ENCODE measurements around the gene TLK1. TPM values are rescaled to one million over a fixed set of nuclear protein-coding genes. Genes with fewer than 3 reads are reported as not detected.

TLK1 gene
- total and polyA plus RNA-seq, 2 donors (not counting 3 experiments of a cell fraction or from before 2014, with no cell fraction given): 5.8 to 62.7 TPM

GRCh38 chr2:171176516-171176915, 15.8 kb upstream of the TLK1 start:
- ChIA-PET POLR2A (no interaction called here), CTCF (no interaction called here)
- intact Hi-C loops (cut with micrococcal nuclease) (no loop called here), dilution Hi-C loops (cut with MboI; ENCODE audit: extremely low pct_ligation_motif_present, low sequenced_read_pairs) (no loop called here)
- DNase-seq (ENCODE audit: low read depth, low spot score): no peak
- no peaks in the 10 kb centered on the region for H3K36me3 ChIP-seq (ENCODE audit: control insufficient read depth in 2 of 2, extremely low read depth in 1 of 2, insufficient read depth in 2 of 2, low read length in 2 of 2)
- no peaks in the 10 kb centered on the region for H4K20me1 ChIP-seq (replicated peaks; ENCODE audit: control insufficient read depth, extremely low read depth, insufficient read depth, low read length)
- BruUV-seq (replicated peaks): no TSS peak
- H2AFZ ChIP-seq (ENCODE audit: low read depth, low read length): no peak overlapping the region
- no peak overlapping the region for H3K9ac ChIP-seq (replicated peaks; ENCODE audit: extremely low read depth, insufficient read depth, low read length)
- no peaks in the 10 kb centered on the region for H3K4me1 ChIP-seq (ENCODE audit: control insufficient read depth, extremely low read depth, insufficient read depth, low read length)
- no peak overlapping the region for H3K4me3 ChIP-seq (replicated peaks in 1 of 3; ENCODE audit: insufficient read depth in 1 of 3, low read depth in 1 of 3, low read length in 3 of 3)
- no peak for FAIRE-seq
- H3K79me2 ChIP-seq (ENCODE audit: control insufficient read depth, insufficient read depth, low read length): no peaks in the 10 kb centered on the region
- H3K27ac ChIP-seq (ENCODE audit: insufficient read depth, low read depth, low read length): no peak overlapping the region
- no peaks in the 10 kb centered on the region for H3K27me3 ChIP-seq (ENCODE audit: control insufficient read depth in 2 of 2, insufficient read depth in 2 of 2, low read length in 2 of 2)
- H3K9me1 ChIP-seq (replicated peaks; ENCODE audit: control insufficient read depth, extremely low read depth, insufficient read depth, low read length): no peaks in the 10 kb centered on the region
- TF ChIP-seq EZH2 (IDR thresholded peaks at IDR 0.05; ENCODE audit: borderline replicate concordance, low read depth, low read length, severe bottlenecking): no peak
- TF ChIP-seq GATA2 (IDR thresholded peaks at IDR 0.05; ENCODE audit: insufficient read depth, insufficient read length, low read depth, low read length): no peak
- TF ChIP-seq FOS (IDR thresholded peaks at IDR 0.05; ENCODE audit: borderline replicate concordance, insufficient read depth, low read length): no peak
- no peak for TF ChIP-seq POLR2AphosphoS5 (IDR thresholded peaks at IDR 0.05; ENCODE audit: insufficient read depth, low read depth, low read length)
- TF ChIP-seq, protein P1, sequence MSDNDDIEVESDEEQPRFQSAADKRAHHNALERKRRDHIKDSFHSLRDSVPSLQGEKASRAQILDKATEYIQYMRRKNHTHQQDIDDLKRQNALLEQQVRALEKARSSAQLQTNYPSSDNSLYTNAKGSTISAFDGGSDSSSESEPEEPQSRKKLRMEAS (IDR thresholded peaks at IDR 0.05; ENCODE audit: insufficient read depth, insufficient read length): no peak
- TF ChIP-seq POLR2A (IDR thresholded peaks at IDR 0.05; ENCODE audit: low read depth, low read length): no peak
- H3K9me3 ChIP-seq (replicated peaks; ENCODE audit: control insufficient read depth, insufficient read depth, low read length): no peaks in the 10 kb centered on the region
- H3K4me2 ChIP-seq (ENCODE audit: insufficient read depth, low read length): no peak overlapping the region

DNA sequence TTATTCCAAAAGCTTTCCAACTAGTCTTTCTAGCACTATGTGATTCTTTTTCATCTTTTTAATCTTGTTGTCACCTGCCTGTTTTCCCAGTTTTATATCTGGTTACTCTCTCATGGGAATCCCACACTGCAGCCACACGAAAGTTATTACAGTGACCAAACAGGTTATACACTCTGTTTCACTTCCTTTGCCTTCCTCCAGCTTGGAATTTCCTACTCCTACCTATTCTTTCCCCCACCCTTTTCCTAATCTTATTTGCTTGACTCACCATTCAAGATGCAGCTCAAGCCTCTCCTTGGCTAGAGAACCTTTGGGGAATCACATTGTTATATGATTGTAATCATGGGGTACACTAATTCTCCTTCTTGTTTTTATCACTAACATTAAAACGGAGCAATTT, 13.4 kb upstream of the TLK1 start:
- Histone ChIP-seq H3K79me2 (ENCODE audit: control insufficient read depth, insufficient read depth, low read length) (no peaks in the 10 kb centered on the region), H3K9me3 (replicated peaks; ENCODE audit: control insufficient read depth, insufficient read depth, low read length) (no peaks in the 10 kb centered on the region), H2AFZ (ENCODE audit: low read depth, low read length) (no peak overlapping the region), H3K9ac (replicated peaks; ENCODE audit: extremely low read depth, insufficient read depth, low read length) (no peak overlapping the region), H4K20me1 (replicated peaks; ENCODE audit: control insufficient read depth, extremely low read depth, insufficient read depth, low read length) (no peaks in the 10 kb centered on the region), H3K4me2 (ENCODE audit: insufficient read depth, low read length) (no peak overlapping the region), H3K9me1 (replicated peaks; ENCODE audit: control insufficient read depth, extremely low read depth, insufficient read depth, low read length) (no peaks in the 10 kb centered on the region), H3K4me3 (replicated peaks in 1 of 3; ENCODE audit: insufficient read depth in 1 of 3, low read depth in 1 of 3, low read length in 3 of 3) (no peak overlapping the region), H3K4me1 (ENCODE audit: control insufficient read depth, extremely low read depth, insufficient read depth, low read length) (no peaks in the 10 kb centered on the region), H3K36me3 (ENCODE audit: control insufficient read depth in 2 of 2, extremely low read depth in 1 of 2, insufficient read depth in 2 of 2, low read length in 2 of 2) (no peaks in the 10 kb centered on the region), H3K27me3 (ENCODE audit: control insufficient read depth in 2 of 2, insufficient read depth in 2 of 2, low read length in 2 of 2) (no peaks in the 10 kb centered on the region), H3K27ac (ENCODE audit: insufficient read depth, low read depth, low read length) (no peak overlapping the region)
- FAIRE-seq (no peak), DNase-seq (ENCODE audit: low read depth, low spot score) (no peak)
- no TSS peak for BruUV-seq (replicated peaks)
- CTCF ChIA-PET: interaction anchor here (0.6 to 1.5 kb wide), 7 partner anchors 11 to 216 kb away, joined by 3 to 6 read pairs (median 3); no protein-coding TSS in a partner anchor
- POLR2A ChIA-PET: interaction anchor here (0.6 kb wide), 1 partner anchor 164 kb away, joined by 3 read pairs; no protein-coding TSS in a partner anchor
- intact Hi-C loops (cut with micrococcal nuclease): no loop called here
- dilution Hi-C loops (cut with MboI; ENCODE audit: extremely low pct_ligation_motif_present, low sequenced_read_pairs): no loop called here
- no peak for TF ChIP-seq POLR2AphosphoS5 (IDR thresholded peaks at IDR 0.05; ENCODE audit: insufficient read depth, low read depth, low read length)
- no peak for TF ChIP-seq JUN (IDR thresholded peaks at IDR 0.05; ENCODE audit: borderline replicate concordance, insufficient read depth, insufficient read length, low read depth)
- TF ChIP-seq, protein P2, sequence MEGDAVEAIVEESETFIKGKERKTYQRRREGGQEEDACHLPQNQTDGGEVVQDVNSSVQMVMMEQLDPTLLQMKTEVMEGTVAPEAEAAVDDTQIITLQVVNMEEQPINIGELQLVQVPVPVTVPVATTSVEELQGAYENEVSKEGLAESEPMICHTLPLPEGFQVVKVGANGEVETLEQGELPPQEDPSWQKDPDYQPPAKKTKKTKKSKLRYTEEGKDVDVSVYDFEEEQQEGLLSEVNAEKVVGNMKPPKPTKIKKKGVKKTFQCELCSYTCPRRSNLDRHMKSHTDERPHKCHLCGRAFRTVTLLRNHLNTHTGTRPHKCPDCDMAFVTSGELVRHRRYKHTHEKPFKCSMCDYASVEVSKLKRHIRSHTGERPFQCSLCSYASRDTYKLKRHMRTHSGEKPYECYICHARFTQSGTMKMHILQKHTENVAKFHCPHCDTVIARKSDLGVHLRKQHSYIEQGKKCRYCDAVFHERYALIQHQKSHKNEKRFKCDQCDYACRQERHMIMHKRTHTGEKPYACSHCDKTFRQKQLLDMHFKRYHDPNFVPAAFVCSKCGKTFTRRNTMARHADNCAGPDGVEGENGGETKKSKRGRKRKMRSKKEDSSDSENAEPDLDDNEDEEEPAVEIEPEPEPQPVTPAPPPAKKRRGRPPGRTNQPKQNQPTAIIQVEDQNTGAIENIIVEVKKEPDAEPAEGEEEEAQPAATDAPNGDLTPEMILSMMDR (IDR thresholded peaks at IDR 0.05; ENCODE audit: extremely low read depth in 1 of 2, insufficient read depth in 1 of 2, low read depth in 1 of 2, low read length in 2 of 2): no peak
- TF ChIP-seq FOS (IDR thresholded peaks at IDR 0.05; ENCODE audit: borderline replicate concordance, insufficient read depth, low read length): no peak
- TF ChIP-seq MYC (IDR thresholded peaks at IDR 0.05; ENCODE audit: low read depth, low read length): no peak
- TF ChIP-seq EZH2 (IDR thresholded peaks at IDR 0.05; ENCODE audit: borderline replicate concordance, low read depth, low read length, severe bottlenecking): no peak
- TF ChIP-seq GATA2 (IDR thresholded peaks at IDR 0.05; ENCODE audit: insufficient read depth, insufficient read length, low read depth, low read length): no peak
- TF ChIP-seq POLR2A (IDR thresholded peaks at IDR 0.05; ENCODE audit: low read depth, low read length): no peak
- TF ChIP-seq, protein P1 (IDR thresholded peaks at IDR 0.05; ENCODE audit: insufficient read depth, insufficient read length): no peak

All from endothelial cell of umbilical vein (primary cell).